Activated naive CD8-positive, alpha-beta T cell treated with anti-CD3 and anti-CD28 coated beads, Interleukin-2, amount 50 U/mL, for 24 hours (primary cell): ENCODE measurements around the gene SNRPD3.
"Not testable (repeated sequence)": the region's sequence is repeated elsewhere in the genome, so short reads cannot be mapped to it uniquely, and the experiment has no call there.

Source experiments
- ATAC-seq: fragments of 150-1000 bp; cut with Tn5 transposase; one replicate; pipeline ENCODE4 v1.10.0; 2021
- DNase-seq: peaks from one replicate; pipeline ENCODE4 v3.0.0; 2021
- H3K27ac Mint-ChIP-seq: one replicate; pipeline ENCODE4 v1.8.0; 2021; ENCODE audit warnings: mild to moderate bottlenecking, mixed read lengths
- H3K27me3 Mint-ChIP-seq: one replicate; pipeline ENCODE4 v1.8.0; 2021; ENCODE audit warnings: mixed read lengths
- H3K36me3 Mint-ChIP-seq: one replicate; pipeline ENCODE4 v1.8.0; 2021; ENCODE audit warnings: low read depth, mixed read lengths
- H3K4me1 Mint-ChIP-seq: one replicate; pipeline ENCODE4 v1.8.0; 2021; ENCODE audit warnings: mixed read lengths
- H3K4me3 Mint-ChIP-seq: one replicate; pipeline ENCODE4 v1.8.0; 2021; ENCODE audit warnings: mild to moderate bottlenecking, moderate library complexity, mixed read lengths
- H3K9me3 Mint-ChIP-seq: one replicate; pipeline ENCODE4 v1.8.0; 2021; ENCODE audit warnings: mixed read lengths

SNRPD3 gene

DNA sequence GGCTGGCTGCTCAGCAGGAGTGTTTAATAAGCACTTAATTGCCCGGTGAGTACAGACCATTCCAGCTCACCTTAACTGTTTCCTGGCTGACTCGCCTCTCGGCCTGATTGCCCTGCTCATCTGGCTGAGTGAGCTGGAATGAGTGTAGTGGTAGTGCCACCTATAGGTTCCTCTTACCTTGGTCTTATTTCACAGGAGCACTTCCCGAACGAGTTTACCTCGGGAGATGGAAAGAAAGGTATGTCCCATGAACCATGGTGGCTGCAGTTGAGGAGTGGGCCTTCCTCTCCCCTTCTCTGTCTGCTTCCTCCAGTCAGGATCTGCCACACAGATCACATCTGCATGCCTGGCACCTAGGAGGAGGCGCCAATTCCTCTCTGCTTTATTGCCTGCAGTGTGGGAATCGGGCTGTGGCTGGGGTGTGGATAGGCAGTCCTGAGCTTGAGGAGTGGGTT lies 34.0 kb upstream of the SNRPD3 start:
- H3K9me3 Mint-ChIP-seq, result no peaks in the 10 kb centered on the region
- H3K4me1 Mint-ChIP-seq, result peaks cover 11% of the 10 kb centered on the region
- H3K27ac Mint-ChIP-seq, result no peak overlapping the region
- no peaks in the 10 kb centered on the region for H3K36me3 Mint-ChIP-seq
- ATAC-seq (peak; percentile 53), DNase-seq (peak; percentile 31)
- H3K4me3 Mint-ChIP-seq, result no peak overlapping the region
- peaks cover 2% of the 10 kb centered on the region for H3K27me3 Mint-ChIP-seq

DNA sequence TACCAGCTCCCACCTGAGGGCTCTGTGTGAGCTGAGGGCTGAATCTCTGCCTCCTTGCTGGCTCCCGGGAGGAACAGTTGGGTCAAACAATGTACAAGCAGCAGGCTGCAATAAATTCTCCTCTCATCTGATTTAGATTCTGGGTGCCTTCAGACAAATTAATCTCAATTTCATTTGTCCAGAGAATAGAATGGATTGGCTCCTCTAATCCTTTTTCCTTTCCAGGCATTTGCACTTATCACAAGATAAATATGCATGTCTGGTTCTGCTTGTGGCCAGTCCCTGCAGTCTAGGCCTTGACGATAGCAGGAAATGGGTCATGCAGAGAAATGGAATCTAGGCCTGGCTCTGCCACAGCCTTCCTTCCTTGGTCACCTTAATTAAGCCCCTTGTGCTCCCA lies 31.9 kb upstream of the SNRPD3 start:
- DNase-seq, result no peak
- Mint-ChIP-seq H3K27ac (no peak overlapping the region), H3K9me3 (no peaks in the 10 kb centered on the region), H3K4me1 (peaks cover 11% of the 10 kb centered on the region), H3K36me3 (no peaks in the 10 kb centered on the region), H3K4me3 (no peak overlapping the region), H3K27me3 (peaks cover 2% of the 10 kb centered on the region)
- no peak for ATAC-seq

DNA sequence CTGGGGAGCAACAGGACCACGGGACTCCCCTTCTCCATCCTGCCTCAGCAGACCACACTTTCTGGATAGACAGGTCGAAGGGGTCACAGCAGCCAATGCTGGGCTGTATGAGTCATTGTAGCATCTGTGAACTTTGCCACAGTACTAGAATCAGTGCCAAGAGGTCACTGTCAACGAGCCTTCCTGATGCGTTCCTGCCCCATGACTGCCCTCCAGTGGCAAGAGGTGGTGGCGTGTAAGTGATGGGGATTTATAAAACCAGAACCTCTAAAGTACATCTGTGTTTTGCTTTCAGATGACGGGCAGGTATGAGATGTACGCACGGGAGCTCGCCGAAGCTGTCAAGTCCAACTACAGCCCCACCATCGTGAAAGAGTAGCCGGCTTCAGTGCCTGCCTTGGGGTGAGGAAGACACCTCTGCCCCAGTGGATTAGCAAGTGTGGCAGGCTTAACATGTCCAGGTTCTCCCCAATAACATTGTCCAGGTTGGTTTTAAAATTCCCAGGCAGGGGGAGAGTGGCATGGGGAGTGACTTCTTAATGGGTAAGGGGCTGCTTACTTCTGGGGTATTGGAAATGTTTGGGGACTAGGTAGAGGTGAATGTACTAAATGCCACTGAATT lies 30.3 kb upstream of the SNRPD3 start:
- H3K27ac Mint-ChIP-seq, result no peak overlapping the region
- H3K4me3 Mint-ChIP-seq, result no peak overlapping the region
- ATAC-seq (peak; percentile 94), DNase-seq (peak; percentile 82)
- H3K4me1 Mint-ChIP-seq, result peaks cover 11% of the 10 kb centered on the region
- H3K27me3 Mint-ChIP-seq, result peaks cover 2% of the 10 kb centered on the region
- H3K9me3 Mint-ChIP-seq, result no peaks in the 10 kb centered on the region
- no peaks in the 10 kb centered on the region for H3K36me3 Mint-ChIP-seq

DNA sequence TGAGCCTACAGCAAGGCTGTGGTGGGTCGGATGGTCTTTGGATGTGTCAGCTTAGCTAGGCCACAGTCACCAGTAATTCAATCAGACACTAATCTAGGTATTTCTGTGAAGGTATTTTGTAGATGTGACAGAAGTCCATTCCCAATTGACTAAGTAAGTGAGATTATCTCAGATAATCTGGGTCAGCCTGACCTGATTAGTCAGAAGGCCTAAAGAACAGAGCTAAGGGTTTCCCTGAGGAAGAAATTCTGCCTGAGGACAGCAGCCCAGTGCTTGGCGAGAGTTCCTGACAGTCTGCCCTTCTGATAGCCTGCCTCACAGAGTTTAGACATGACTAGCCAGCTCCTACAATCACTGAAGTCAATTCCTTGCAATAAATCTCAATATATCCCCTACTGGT lies 29.6 kb upstream of the SNRPD3 start:
- H3K36me3 Mint-ChIP-seq, result no peaks in the 10 kb centered on the region
- no peak overlapping the region for H3K27ac Mint-ChIP-seq
- H3K4me3 Mint-ChIP-seq, result no peak overlapping the region
- ATAC-seq, result no peak
- no peaks in the 10 kb centered on the region for H3K9me3 Mint-ChIP-seq
- no peak for DNase-seq
- peaks cover 2% of the 10 kb centered on the region for H3K27me3 Mint-ChIP-seq
- H3K4me1 Mint-ChIP-seq, result peaks cover 11% of the 10 kb centered on the region

DNA sequence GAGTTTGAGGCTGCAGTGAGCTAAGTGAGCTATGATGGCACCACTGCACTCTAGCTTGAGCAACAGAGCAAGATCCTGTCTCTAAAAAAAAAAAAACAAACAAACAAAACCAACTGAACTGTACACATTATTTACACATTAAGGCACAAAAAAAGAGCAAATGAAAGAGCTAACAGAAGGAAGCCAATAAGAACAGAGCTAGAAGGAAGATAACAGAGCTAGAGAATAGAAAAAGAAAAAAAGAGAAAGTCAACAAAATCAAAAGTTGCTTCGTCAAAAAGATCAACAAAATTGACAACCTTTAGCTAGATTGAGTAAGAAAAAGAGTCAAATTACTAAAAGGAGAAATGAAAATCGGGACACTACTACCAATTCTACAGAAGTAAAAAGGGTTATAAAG lies 25.9 kb upstream of the SNRPD3 start:
- peaks cover 7% of the 10 kb centered on the region for H3K4me1 Mint-ChIP-seq
- H3K4me3 Mint-ChIP-seq, result no peak overlapping the region
- DNase-seq (no peak), ATAC-seq (no peak)
- H3K27me3 Mint-ChIP-seq, result no peaks in the 10 kb centered on the region
- H3K36me3 Mint-ChIP-seq, result no peaks in the 10 kb centered on the region
- H3K27ac Mint-ChIP-seq, result no peak overlapping the region
- no peaks in the 10 kb centered on the region for H3K9me3 Mint-ChIP-seq

DNA sequence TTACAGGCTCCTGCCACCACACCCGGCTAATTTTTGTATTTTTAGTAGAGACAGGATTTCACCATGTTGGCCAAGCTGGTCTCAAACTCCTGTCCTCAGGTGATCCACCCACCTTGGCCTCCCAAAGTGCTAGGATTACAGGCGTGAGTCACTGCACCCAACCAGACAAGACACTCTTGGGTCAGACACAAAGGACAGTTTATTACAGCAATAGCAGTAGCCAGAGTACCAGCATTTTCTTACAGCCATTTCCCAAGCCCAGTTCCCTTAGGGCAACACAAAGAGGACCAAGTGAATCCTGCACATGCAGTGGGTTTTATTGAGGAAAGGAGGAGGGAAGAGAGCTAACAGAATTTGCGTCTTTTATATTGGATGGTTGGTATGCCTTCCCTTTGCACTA lies 24.8 kb upstream of the SNRPD3 start:
- not testable (repeated sequence) for ATAC-seq, H3K4me1 Mint-ChIP-seq, H3K4me3 Mint-ChIP-seq, DNase-seq, H3K27me3 Mint-ChIP-seq, H3K27ac Mint-ChIP-seq, H3K9me3 Mint-ChIP-seq, H3K36me3 Mint-ChIP-seq

DNA sequence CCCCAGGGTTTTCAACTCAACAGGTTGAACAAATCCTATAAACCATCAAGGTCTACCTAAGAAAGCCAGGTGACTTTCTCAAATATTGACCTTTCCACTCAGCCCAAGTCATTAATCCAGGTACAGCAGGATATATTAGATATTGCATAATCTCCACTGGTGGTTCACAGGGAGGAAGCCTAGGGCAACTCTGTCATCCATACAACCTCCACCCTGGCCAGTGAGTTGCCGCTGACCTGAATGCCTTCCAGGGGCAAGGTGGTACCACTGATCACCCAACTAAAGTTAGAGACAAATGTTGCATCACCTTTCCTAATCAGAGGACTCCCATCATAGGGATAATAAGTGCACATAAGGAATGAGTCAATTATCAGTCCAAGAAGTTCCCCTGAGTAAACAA lies 23.7 kb upstream of the SNRPD3 start:
- ATAC-seq (no peak), DNase-seq (no peak)
- Mint-ChIP-seq H3K27me3 (no peaks in the 10 kb centered on the region), H3K4me1 (no peaks in the 10 kb centered on the region), H3K36me3 (no peaks in the 10 kb centered on the region), H3K27ac (no peak overlapping the region), H3K9me3 (no peaks in the 10 kb centered on the region), H3K4me3 (no peak overlapping the region)

DNA sequence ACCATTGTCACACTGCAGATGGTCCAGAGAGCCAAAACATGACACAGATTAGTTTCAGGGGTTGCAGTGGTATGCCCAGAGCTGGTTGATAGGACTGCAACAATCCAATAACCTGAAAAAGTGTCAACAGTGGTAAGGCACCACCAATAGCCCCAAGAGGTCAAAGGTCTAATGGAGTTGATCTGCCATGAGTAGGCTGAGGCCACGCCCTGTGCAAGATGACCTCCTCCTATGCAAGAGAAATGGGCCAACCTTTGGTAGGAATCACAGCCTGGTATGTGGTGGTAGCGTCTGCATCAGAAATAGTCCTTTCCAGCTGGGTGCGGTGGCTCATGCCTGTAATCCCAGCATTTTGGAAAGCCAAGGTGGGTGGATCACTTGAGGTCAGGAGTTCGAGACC lies 20.5 kb upstream of the SNRPD3 start:
- Mint-ChIP-seq H3K9me3 (no peaks in the 10 kb centered on the region), H3K36me3 (peaks cover 2% of the 10 kb centered on the region), H3K4me1 (no peaks in the 10 kb centered on the region), H3K27ac (no peak overlapping the region), H3K27me3 (no peaks in the 10 kb centered on the region), H3K4me3 (no peak overlapping the region)
- ATAC-seq (no peak), DNase-seq (no peak)

DNA sequence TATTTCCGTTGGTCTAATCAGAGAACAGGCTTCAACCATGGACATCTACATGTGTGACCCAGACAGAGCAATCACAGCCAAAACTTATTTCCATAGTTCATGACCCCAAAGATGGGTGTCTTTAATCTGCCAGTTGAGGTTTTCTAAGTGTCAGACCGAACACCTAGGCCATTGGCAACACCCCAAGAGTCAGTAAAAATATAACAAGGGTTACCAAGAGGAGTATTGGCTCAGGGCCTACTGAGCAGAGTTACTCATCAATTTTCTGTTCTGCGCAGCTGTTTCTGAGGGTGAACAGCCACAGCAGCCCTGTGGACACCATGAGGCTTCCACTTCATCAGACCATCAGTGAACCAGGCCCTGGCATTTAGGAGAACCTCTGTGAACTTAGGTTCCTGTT lies 19.7 kb upstream of the SNRPD3 start:
- Mint-ChIP-seq H3K36me3 (peaks cover 2% of the 10 kb centered on the region), H3K4me3 (no peak overlapping the region), H3K9me3 (no peaks in the 10 kb centered on the region), H3K27me3 (no peaks in the 10 kb centered on the region), H3K4me1 (no peaks in the 10 kb centered on the region), H3K27ac (no peak overlapping the region)
- DNase-seq (no peak), ATAC-seq (no peak)

DNA sequence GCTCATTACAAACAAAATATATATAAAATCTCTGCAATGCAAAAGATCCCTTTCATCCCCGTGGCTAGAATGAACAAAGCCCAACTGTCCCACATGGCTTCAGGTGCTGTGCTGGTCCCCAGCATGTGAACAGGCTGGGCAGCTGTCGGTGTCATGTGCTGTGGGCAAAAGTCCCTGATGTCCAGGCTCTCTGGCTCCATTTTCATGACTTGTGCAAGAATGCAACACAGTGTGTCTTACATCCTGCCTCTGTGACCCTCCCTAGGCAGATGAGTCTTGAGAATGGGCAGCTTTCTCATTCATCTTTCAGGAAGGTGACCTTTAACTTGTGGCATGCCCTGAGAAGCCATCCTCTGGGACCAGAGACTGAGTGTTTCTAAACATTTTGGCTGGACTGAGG lies 15.3 kb upstream of the SNRPD3 start:
- peaks cover 2% of the 10 kb centered on the region for H3K4me1 Mint-ChIP-seq
- no peak overlapping the region for H3K4me3 Mint-ChIP-seq
- no peaks in the 10 kb centered on the region for H3K9me3 Mint-ChIP-seq
- no peak overlapping the region for H3K27ac Mint-ChIP-seq
- no peaks in the 10 kb centered on the region for H3K27me3 Mint-ChIP-seq
- DNase-seq (no peak), ATAC-seq (no peak)
- H3K36me3 Mint-ChIP-seq, result peaks cover 14% of the 10 kb centered on the region

DNA sequence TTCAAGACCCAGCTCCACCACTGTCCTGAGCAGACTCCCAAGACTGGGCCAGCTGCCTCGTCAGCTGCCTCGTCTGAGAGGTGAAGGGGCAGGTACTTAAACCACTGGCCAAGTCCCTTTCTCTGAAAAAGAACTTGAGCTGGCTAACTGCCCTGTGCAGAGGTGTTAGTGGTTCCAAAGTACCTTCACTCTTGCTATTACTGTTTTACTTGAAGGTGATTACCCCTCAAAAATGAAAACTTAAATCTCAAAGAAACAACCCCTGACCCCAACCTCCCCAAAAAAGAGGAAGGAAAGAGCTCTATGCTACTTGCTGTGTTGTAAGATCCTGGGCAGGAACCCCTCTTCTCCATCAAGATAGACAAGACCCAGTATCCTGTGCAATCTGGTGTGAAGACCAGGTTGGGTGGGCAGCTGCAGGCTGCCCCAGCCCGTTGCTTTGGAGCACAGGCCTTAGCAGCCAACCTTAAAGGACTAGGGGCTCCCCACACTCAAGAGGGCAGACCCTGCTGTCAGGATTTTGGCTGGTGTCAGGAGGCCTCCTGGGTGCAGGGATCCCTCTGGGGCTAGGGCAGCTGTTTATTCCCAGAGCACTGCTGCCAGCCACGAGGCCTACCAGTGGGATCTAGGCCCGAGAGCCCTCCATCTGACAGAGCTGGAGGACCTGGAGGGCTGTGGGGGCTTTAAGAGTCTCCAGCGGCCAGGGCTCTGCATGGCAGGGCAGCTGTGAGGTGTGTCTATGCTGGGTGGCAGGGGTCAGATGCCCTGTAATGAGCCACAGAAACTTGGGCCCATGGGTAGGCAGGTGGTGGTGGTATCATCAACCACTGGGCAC lies 13.9 kb upstream of the SNRPD3 start:
- no peaks in the 10 kb centered on the region for H3K27me3 Mint-ChIP-seq
- peaks cover 20% of the 10 kb centered on the region for H3K36me3 Mint-ChIP-seq
- no peak overlapping the region for H3K27ac Mint-ChIP-seq
- H3K4me3 Mint-ChIP-seq, result no peak overlapping the region
- H3K9me3 Mint-ChIP-seq, result no peaks in the 10 kb centered on the region
- no peak for DNase-seq
- ATAC-seq, result peak; percentile 3
- H3K4me1 Mint-ChIP-seq, result peaks cover 2% of the 10 kb centered on the region

DNA sequence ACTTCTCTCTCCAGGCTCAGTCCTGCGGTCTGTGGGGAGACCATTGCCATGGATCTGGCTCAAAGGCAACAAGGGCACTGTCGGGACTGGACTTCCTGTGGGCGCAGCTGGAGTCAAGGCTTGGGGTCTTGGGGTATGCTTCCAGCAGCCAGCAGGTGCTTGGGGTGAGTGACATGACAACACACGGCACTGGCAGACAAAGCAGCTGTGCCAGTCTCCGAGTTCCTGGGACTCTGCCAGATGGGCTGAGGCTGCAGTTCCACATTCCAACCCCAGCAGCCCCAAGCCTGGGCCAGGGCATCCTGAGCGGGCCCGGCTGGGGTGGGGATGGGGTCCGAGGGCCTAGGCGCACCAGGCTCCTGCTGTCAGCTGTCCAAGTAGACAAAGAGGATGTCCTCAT lies 13.2 kb upstream of the SNRPD3 start:
- ATAC-seq, result no peak
- no peaks in the 10 kb centered on the region for H3K27me3 Mint-ChIP-seq
- no peaks in the 10 kb centered on the region for H3K9me3 Mint-ChIP-seq
- H3K27ac Mint-ChIP-seq, result no peak overlapping the region
- H3K4me1 Mint-ChIP-seq, result peaks cover 2% of the 10 kb centered on the region
- H3K36me3 Mint-ChIP-seq, result peaks cover 28% of the 10 kb centered on the region
- no peak overlapping the region for H3K4me3 Mint-ChIP-seq
- no peak for DNase-seq

DNA sequence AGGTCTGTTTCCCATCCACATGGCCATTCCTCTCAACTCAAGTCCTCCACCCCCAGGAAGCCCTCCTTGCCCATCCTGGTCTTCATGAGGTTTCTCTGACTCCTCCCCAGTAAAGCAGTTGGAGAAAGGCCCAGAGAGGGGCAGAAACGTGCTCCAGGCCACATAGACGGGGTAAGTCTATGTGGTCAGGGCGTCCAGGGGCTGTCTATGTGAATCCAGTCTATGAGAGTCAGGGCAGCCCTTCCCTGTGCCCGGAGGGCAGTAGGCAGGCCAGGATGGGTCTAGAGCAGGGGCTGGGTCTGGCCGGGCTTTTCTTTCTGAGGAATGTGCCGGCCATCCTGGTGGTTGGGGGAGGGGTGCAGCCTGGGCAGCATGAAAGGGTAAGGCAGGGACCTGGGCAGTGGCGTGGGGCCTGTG lies 12.6 kb upstream of the SNRPD3 start:
- H3K36me3 Mint-ChIP-seq, result peaks cover 32% of the 10 kb centered on the region
- no peaks in the 10 kb centered on the region for H3K27me3 Mint-ChIP-seq
- H3K4me3 Mint-ChIP-seq, result no peak overlapping the region
- H3K9me3 Mint-ChIP-seq, result no peaks in the 10 kb centered on the region
- ATAC-seq (no peak), DNase-seq (no peak)
- H3K27ac Mint-ChIP-seq, result no peak overlapping the region
- H3K4me1 Mint-ChIP-seq, result peaks cover 2% of the 10 kb centered on the region

DNA sequence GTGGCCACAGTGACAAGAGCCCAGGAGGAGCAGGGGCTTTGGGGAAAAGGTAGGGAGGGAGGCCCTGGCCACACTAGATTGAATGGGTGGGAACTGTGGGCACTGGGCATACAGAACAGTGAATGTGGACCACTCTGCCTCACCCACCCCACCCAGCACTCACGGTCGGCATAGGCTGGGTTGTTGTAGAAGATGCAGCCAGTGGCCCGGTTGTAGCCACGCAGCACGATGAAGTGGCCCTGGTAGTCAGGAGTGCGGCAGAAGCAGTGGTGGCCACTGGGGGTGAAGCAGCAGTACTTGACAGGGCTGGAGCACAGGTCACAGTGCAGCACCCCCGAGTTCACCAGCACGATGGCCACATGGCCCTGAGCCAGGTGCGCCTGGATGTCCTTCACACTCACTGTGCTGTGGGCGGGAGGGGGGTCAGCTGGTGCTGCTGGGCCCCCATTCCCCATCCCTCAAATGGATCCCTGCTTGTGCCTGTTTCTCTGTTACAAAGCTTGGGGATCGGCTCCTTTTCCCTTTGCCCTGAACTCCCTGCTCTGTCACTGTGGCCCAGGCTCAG lies 12.0 kb upstream of the SNRPD3 start:
- ATAC-seq, result no peak
- Mint-ChIP-seq H3K27me3 (no peaks in the 10 kb centered on the region), H3K9me3 (no peaks in the 10 kb centered on the region), H3K27ac (no peak overlapping the region), H3K36me3 (peaks cover 37% of the 10 kb centered on the region), H3K4me1 (peaks cover 2% of the 10 kb centered on the region), H3K4me3 (no peak overlapping the region)
- no peak for DNase-seq

DNA sequence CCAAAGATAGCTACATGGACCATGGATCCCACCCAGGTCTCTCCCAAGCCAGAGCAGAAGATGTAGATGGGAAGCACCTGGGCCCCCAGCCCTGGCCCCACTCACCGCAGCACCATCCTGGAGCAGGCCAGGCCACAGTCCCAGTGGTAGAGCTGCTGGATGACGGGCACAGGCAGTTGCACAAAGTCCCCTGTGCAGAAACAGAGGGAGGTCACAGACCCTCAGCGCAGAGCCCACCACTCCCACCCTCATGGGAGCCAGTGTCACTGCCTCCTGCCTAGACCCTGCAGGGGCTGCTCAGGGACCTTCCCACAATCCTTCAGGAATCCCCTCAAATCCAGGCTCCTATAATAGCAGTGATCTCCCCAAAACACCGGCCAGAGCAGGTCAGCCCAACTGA lies 7.0 kb upstream of the SNRPD3 start:
- Mint-ChIP-seq H3K9me3 (no peaks in the 10 kb centered on the region), H3K27me3 (no peaks in the 10 kb centered on the region), H3K27ac (no peak overlapping the region), H3K4me1 (peaks cover 24% of the 10 kb centered on the region), H3K4me3 (no peak overlapping the region), H3K36me3 (peaks cover 34% of the 10 kb centered on the region)
- DNase-seq (no peak), ATAC-seq (no peak)
